Transverse colon (tissue), 4 donors: ENCODE measurements around the gene LHFPL4. TPM values are rescaled to one million over a fixed set of nuclear protein-coding genes. Genes with fewer than 3 reads are reported as not detected.
"Not testable (repeated sequence)": the region's sequence is repeated elsewhere in the genome, so short reads cannot be mapped to it uniquely, and the experiment has no call there.

Experiments
- DNase-seq: peaks from one replicate; pipeline ENCODE4 v3.0.0-alpha.2; 2019
- H3K27ac ChIP-seq, 4 donors: fragments of 200-600 bp; sonication (generic); 2 replicates each; pipeline ENCODE4 v1.5.1; 2016 to 2018; ENCODE audit warnings: inconsistent platforms in 4 of 4
- H3K27me3 ChIP-seq: fragments of 200-600 bp; sonication (generic); 2 replicates; pipeline ENCODE4 v1.5.1; 2017; ENCODE audit warnings: inconsistent platforms
- H3K36me3 ChIP-seq, 4 donors: fragments of 200-600 bp; sonication (generic); 2 replicates each; pipeline ENCODE4 v1.5.1; 2017 to 2019; ENCODE audit warnings: inconsistent platforms in 4 of 4
- H3K4me1 ChIP-seq, 4 donors: fragments of 200-600 bp; sonication (generic); 2 replicates each; pipeline ENCODE4 v1.5.1; 2017 to 2020; ENCODE audit warnings: inconsistent platforms in 4 of 4
- H3K4me3 ChIP-seq, 4 donors: fragments of 200-600 bp; sonication (generic); 1 replicate in 1 of 4; 2 replicates in 3 of 4; pipeline versions ENCODE4 v1.5.1 to v1.6.1; 2017 to 2019; ENCODE audit warnings: inconsistent platforms in 4 of 4
- H3K9me3 ChIP-seq, 2 donors: fragments of 200-600 bp; sonication (generic); 2 replicates each; pipeline ENCODE4 v1.5.1; 2017 to 2019; ENCODE audit warnings: inconsistent platforms in 2 of 2
- EP300 ChIP-seq: sonication (generic); formaldehyde crosslinking; IDR thresholded peaks from one replicate; pipeline ENCODE4 v1.6.1; 2017; ENCODE audit warnings: antibody characterized with exemption, low read depth
- POLR2A ChIP-seq: fragments of 450-650 bp; IDR thresholded peaks from one replicate; pipeline ENCODE4 v1.6.1; 2016; ENCODE audit warnings: antibody characterized with exemption, mild to moderate bottlenecking, moderate library complexity
- POLR2AphosphoS5 ChIP-seq, 3 donors: sonication (generic); formaldehyde crosslinking; IDR thresholded peaks; one replicate each; pipeline ENCODE4 v1.6.1; 2016; ENCODE audit warnings: antibody characterized with exemption in 3 of 3
- WGBS, 2 donors: methylation state at CpG; one replicate each; pipeline ENCODE4 v1.1.5; 2018; ENCODE audit warnings: low coverage in 1 of 2; 5-methylcytosine and 5-hydroxymethylcytosine counted together
- in situ Hi-C, 4 donors: fragments of 200-750 bp; cut with MboI; loops; one replicate each; pipeline versions ENCODE4 v1.15.0 to v1.15.1; 2017; ENCODE audit warnings: low sequenced_read_pairs in 3 of 4, low pct_ligation_motif_present in 1 of 4, low pct_unique_long_range_greater_than_20kb in 1 of 4
- intact Hi-C: fragments of 100-400 bp; cut with DNase I; formaldehyde crosslinking; loops from one replicate; pipeline ENCODE4 v1.15.1; 2023; ENCODE audit warnings: low total_unique reads
- total RNA-seq, 4 donors: library from RNA; depleted of rRNA; stranded (reverse); fragments of >200 nt; gene quantifications; one replicate each; pipeline ENCODE4 v1.1.0, GENCODE V29; 2016
- TF ChIP-seq, protein P1 (sequence below), 5 experiments: fragments of 200-600 bp in 3 of 5; fragments of 450-650 bp in 2 of 5; sonication (generic) in 3 of 5; IDR thresholded peaks; 1 replicate in 2 of 5; 2 replicates in 3 of 5; pipeline ENCODE4 v1.5.1; 2016 to 2017; ENCODE audit warnings: antibody characterized with exemption in 5 of 5, inconsistent platforms in 3 of 5, mild to moderate bottlenecking in 2 of 5, moderate library complexity in 1 of 5

LHFPL4 gene
- total RNA-seq = under 1 TPM in 2 of 4 donors, not detected in 2; 0.14 to 0.32 TPM

DNA sequence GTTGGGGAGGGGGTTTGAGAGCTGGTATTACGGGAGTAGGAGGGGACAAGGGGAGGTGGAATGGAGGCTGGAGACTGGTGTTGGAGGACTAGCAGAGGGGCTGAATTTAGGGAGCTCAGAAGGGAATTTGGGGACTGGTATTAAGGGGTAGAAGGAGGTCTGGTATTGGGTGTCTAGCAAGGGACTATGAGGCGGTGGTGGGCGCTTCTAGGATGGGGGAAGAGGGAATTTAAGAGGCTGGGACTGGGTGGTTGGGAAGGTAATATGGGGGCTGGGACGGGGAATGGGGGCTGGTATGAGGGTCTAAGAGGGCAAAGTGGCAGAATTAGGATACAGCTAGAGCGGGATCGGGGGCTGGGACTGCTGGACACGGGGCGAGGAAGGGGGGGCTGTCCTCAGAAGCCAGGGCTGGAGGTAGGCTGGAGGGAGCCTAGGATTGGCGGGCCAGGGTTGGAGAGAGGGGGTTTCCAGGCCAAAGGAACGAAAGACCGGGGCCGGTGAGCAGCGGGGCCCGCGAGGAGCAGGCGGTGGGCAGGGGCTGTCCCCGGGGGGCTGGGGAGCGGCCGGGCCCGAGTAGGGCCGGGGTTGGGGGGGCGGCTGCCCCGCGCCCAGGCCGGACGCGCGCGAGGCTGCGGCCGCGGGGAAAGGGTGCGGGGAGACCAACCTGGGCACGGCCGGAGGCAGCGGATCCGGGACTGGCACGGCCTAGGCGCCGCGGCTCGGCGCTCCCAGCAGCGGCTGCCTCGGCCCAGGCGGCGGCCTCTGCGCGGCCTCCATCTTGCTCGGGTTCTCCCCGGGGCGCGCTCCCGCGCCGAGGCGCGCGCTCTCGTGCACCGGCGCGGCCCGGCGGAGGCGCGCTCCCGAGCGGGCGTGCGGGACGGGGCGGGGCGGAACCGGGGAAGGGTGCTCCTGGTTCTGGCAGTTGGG lies at the start of gene LHFPL4:
LHFPL4 (minus strand) TSS at position 802 of the 927 bp plus-strand sequence. CDS start 1,143 bp downstream, outside the sequence.
- Histone ChIP-seq H3K4me1 (no peaks in the 10 kb centered on the region), H3K27ac (no peak within 1 kb of the TSS), H3K27me3 (peaks cover 48% of the 10 kb centered on the region), H3K9me3 (no peaks in the 10 kb centered on the region), H3K4me3 (peak within 1 kb of the TSS in 1 of 4 donors; percentile 20), H3K36me3 (no peaks in the 10 kb centered on the region)
- in situ Hi-C loops = no loop called here
- no peak for TF ChIP-seq EP300
- no peak for TF ChIP-seq POLR2A
- no peak for TF ChIP-seq POLR2AphosphoS5 (IDR thresholded peaks at IDR 0.05)
- TF ChIP-seq, protein P1, sequence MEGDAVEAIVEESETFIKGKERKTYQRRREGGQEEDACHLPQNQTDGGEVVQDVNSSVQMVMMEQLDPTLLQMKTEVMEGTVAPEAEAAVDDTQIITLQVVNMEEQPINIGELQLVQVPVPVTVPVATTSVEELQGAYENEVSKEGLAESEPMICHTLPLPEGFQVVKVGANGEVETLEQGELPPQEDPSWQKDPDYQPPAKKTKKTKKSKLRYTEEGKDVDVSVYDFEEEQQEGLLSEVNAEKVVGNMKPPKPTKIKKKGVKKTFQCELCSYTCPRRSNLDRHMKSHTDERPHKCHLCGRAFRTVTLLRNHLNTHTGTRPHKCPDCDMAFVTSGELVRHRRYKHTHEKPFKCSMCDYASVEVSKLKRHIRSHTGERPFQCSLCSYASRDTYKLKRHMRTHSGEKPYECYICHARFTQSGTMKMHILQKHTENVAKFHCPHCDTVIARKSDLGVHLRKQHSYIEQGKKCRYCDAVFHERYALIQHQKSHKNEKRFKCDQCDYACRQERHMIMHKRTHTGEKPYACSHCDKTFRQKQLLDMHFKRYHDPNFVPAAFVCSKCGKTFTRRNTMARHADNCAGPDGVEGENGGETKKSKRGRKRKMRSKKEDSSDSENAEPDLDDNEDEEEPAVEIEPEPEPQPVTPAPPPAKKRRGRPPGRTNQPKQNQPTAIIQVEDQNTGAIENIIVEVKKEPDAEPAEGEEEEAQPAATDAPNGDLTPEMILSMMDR (IDR thresholded peaks at IDR 0.05) = no peak
- whole genome bisulfite sequencing, 2 donors = 20 to 23% methylated on average over 6 to 68 of the region's 75 CpGs
- no peak for DNase-seq
- intact Hi-C loops = no loop called here

DNA sequence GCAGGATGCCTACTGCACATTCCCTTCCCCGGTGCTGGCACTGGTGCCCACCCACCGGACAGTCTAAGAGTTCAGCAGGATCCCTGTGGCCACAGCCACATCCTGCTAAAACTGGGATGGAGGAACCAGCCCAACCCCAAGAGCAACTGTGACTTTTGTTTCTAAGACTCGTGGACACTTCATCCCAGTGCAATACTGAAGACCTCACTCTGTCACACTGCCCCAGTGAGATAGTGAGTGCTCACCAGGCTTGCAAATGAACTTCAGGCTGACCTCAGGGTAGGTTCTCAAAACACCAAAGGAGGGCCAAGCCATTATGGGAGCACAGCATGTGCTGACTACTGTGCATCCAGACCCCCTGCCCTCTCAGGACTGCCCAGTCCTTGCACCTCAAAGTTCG lies 49.0 kb upstream of the LHFPL4 start:
- H3K27ac ChIP-seq = no peak overlapping the region
- no peak overlapping the region for H3K4me3 ChIP-seq
- intact Hi-C loops (no loop called here), in situ Hi-C loops (no loop called here)
- no peaks in the 10 kb centered on the region for H3K36me3 ChIP-seq
- H3K4me1 ChIP-seq = peaks cover 0 to 11% (median 4%) of the 10 kb centered on the region in 4 donors
- 87 to 100% methylated on average over 1 to 3 of the region's 4 CpGs for WGBS, 2 donors
- TF ChIP-seq EP300 = no peak
- TF ChIP-seq, protein P1 (IDR thresholded peaks at IDR 0.05) = no peak
- TF ChIP-seq POLR2A = no peak
- no peak for DNase-seq
- peaks cover 13% of the 10 kb centered on the region for H3K27me3 ChIP-seq
- H3K9me3 ChIP-seq = peaks cover 10 to 19% of the 10 kb centered on the region in 2 donors

DNA sequence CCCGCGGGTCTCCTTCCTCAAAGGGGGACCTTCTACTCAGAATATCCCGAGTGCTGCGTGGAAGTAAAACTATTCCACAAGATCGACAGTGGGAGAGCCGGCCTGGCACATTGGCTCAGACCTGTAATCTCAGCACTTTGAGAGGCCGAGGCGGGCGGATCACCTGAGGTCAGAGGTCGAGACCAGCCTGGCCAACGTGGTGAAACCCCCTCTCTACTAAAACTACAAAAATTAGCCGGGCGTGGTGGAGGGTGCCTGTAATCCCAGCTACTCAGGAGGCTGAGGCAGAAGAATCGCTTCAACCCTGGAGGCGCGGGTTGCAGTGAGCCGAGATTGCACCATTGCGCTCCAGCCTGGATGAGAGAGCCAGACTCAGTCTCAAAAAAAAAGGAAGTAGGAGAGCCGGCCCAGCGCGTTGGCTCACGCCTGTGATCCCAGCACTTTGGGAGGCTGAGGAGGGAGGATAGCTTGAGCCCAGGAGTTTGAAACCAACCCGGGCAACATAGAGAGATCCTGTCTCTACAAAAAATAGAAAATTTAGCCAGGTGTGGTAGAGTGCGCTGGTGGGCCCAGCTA lies 47.5 kb upstream of the LHFPL4 start:
- H3K36me3 ChIP-seq, H3K27ac ChIP-seq, DNase-seq, intact Hi-C loops, in situ Hi-C loops: not testable (repeated sequence)
- Histone ChIP-seq H3K4me1 (peaks cover 0 to 11% (median 5%) of the 10 kb centered on the region in 4 donors), H3K27me3 (peaks cover 13% of the 10 kb centered on the region), H3K9me3 (peaks cover 10 to 22% of the 10 kb centered on the region in 2 donors), H3K4me3 (peak overlapping the region in 3 of 4 donors; percentile 18 to 34 (median 24))
- 77 to 100% methylated on average over 2 to 22 of the region's 24 CpGs for WGBS, 2 donors

DNA sequence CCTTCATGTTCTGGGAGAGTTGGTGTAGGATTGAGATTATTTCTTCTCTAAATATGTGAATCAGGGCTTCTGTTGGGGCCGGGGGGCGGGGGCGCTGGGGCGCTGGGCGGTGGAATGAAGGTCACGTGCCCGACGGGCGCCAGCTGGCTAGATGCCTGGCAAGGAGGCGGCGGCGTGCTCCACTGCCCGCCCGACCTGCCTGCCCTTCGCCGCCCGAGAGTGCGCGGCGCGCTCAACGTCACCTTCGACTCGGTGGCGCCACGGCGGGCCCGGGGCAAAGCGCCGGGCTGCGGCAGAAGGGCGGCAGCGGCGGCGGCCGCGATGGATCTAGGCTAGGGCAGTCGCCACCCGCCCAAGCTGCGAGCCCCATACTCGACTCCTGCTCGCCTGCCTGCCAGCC lies 47.0 kb upstream of the LHFPL4 start:
- Histone ChIP-seq H3K4me1 (peaks cover 0 to 11% (median 5%) of the 10 kb centered on the region in 4 donors), H3K4me3 (peak overlapping the region in 3 of 4 donors; percentile 18 to 34 (median 24)), H3K36me3 (no peaks in the 10 kb centered on the region), H3K27ac (peak overlapping the region in 1 of 4 donors; percentile 8), H3K27me3 (peaks cover 13% of the 10 kb centered on the region), H3K9me3 (peaks cover 10 to 18% of the 10 kb centered on the region in 2 donors)
- DNase-seq = peak; percentile 67
- intact Hi-C loops = no loop called here
- TF ChIP-seq POLR2A (no peak), EP300 (no peak), POLR2AphosphoS5 (IDR thresholded peaks at IDR 0.05) (no peak)
- TF ChIP-seq, protein P1 (IDR thresholded peaks at IDR 0.05) = no peak
- WGBS, 2 donors = 4% methylated on average over 14 of the region's 42 CpGs; no CpG with 5 or more reads in 1 of the 2 donors
- in situ Hi-C loops = no loop called here
